ENCODE data around the gene KCNH4.
"Not testable (repeated sequence)": the region's sequence is repeated elsewhere in the genome, so short reads cannot be mapped to it uniquely, and the experiment has no call there.

- TF ChIP-seq CTCF (IDR thresholded peaks at IDR 0.05; ENCODE audit: low read depth, low read length, poor library complexity, severe bottlenecking); EZH2phosphoT487 (IDR thresholded peaks at IDR 0.05; ENCODE audit: borderline replicate concordance, low read length): not testable (repeated sequence)
Observed at GRCh38 chr17:42140690-42141089, 40.3 kb downstream of the KCNH4 start.

Measured in DOHH2 (cell line).